Measurements from ENCODE around the gene PLPPR5. TPM values are rescaled to one million over a fixed set of nuclear protein-coding genes. Genes with fewer than 3 reads are reported as not detected.
"Not testable (repeated sequence)": the region's sequence is repeated elsewhere in the genome, so short reads cannot be mapped to it uniquely, and the experiment has no call there.

Gene PLPPR5
- total RNA-seq, 1 donor from 2014 or later: not detected

GRCh38 chr1:98910827-98911226, 93.8 kb downstream of the PLPPR5 start:
- no peak for DNase-seq

DNA sequence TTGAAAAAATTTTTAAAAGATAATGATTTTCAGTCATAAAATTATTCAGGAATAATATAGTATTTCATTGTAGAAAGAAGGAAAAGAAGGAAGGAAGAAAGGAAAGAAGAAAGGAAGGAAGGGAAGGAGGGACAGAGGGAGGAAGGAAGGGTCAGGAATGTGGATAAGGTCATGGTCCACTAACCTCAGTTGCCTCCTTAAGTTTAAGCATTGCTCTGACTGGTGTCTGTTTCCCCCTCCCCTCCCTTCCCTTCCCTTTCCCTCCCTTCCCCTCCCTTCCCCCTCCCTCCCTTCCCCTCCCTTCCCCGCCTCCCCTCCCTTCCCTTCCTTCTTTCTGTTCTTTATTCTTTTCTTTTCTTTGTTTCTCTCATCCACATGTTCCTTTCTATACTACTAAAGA, 95.7 kb downstream of the PLPPR5 start:
- no peak for DNase-seq

- DNase-seq: peak; percentile 5
Observed at GRCh38 chr1:98906809-98907208, 97.9 kb downstream of the PLPPR5 start.

DNA sequence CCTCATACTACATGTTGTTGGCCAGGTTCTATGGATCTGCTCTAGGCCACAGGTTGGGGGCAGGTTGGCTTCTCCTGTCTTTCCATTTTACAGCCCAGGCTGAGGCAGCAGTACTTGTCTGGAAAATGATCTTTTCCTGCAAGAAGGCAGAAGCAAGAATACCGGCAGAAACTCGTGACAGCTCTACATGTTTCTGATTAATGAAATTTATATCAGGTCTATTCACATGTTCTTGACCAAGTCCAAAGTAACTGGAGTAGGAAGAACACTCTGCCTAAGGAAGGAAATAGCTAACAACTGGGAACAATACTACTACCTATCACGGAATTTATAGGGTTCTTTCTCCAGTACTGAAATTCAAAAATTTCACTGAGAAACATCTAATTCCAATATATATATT, 98.3 kb downstream of the PLPPR5 start:
- peak; percentile 53 for DNase-seq

DNA sequence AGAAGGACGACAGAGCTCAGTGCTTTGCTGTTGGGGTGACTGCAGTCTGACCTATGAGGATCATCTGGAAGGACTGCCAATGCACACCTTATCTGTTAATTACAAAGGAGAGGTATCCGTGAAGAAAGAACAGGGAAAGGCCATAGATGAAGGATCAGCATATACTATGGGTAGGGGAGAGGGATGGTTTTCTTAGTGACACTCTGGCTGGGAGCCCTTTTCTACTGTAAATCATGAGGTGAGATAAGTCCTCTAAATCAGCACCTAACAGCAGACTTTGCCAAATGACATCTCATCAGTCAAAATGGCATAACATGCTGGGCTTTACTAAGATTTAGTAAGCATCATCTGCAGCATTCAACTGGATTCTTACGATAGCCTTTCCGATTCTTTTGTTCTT, 100.0 kb downstream of the PLPPR5 start:
- DNase-seq: peak; percentile 30

DNA sequence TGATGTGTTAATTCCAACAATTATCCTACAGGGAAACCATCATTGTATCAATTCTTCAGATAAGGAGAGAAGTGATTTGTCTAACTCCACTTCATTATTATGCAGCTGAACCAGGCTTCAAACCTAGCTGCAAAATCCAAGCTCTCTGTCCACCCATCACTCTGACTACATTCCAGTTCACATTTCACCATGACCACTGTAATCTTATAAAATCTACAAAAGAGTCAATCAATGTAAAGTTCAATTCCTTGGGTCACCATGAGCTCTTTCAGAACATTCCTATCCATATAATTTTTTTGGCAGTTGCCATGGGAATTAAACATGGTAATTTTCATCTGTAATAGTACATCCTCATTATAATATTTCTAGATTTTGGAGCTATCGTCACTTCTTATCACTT, 100.9 kb downstream of the PLPPR5 start:
- DNase-seq: no peak

GRCh38 chr1:98903261-98903660, 101.4 kb downstream of the PLPPR5 start:
- DNase-seq: peak; percentile 91

GRCh38 chr1:98898940-98899339, 105.7 kb downstream of the PLPPR5 start:
- no peak for DNase-seq

GRCh38 chr1:98897479-98897878, 107.2 kb downstream of the PLPPR5 start:
- DNase-seq: no peak

- no peak for DNase-seq
Observed at GRCh38 chr1:98896711-98897445, 107.8 kb downstream of the PLPPR5 start.

GRCh38 chr1:98893371-98893770, 111.3 kb downstream of the PLPPR5 start:
- no peak for DNase-seq

- DNase-seq: no peak
Observed at GRCh38 chr1:98888869-98889268, 115.8 kb downstream of the PLPPR5 start.

GRCh38 chr1:98887507-98887906, 117.2 kb downstream of the PLPPR5 start:
- no peak for DNase-seq

DNA sequence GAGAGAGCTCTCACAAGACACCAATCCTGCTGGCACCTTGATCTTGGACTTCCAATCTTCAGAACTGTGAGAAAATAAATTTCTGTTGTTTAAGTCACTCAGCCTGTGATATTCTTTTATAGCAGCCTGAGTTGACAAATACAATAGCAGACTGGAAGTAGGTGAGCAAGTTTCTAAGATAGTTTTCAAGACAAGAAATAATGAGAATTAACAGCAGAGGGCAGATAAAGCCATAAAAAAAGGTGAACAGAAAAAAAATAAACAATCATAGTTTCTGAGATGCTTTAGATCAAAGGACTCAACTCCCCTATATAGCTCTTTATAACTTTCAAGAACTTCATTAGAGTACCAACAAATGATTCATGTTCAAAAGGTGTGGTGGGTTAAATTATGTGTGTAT, 119.8 kb downstream of the PLPPR5 start:
- DNase-seq: peak; percentile 6

DNA sequence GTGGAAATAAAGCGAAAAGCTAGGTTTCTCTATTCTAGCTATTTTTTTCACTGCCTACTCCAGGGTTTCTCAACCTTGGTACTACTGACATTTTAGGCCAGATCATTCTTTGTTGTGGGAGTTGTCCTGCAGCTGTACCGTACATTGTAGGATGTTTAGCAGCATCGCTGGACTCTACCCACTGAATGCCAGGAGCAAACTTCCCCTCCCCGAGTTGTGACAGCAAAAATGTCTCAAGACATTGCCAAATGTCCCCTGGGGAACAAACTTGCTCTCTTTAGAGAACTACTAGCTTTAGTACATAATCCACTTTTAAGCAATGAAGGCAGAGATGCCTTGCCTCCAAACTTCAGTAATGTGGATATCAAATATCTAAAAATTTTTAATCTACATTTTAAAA, 122.8 kb downstream of the PLPPR5 start:
- DNase-seq: no peak

DNA sequence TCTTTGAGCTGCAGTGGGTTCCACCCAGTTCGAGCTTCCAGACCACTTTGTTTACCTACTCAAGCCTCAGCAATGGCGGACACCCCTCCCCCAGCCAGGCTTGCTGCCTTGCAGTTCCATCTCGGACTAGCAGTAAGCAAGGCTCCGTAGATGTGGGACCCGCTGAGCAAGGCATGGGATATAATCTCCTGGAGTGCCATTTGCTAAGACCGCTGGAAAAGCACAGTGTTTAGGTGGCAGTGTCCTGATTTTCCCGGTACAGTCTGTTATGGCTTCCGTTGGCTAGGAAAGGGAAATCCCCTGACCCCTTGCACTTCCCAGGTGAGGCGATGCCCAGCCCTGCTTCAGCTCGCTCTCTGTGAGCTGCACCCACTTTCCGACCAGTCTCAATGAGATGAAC, 123.4 kb downstream of the PLPPR5 start:
- DNase-seq: not testable (repeated sequence)

DNA sequence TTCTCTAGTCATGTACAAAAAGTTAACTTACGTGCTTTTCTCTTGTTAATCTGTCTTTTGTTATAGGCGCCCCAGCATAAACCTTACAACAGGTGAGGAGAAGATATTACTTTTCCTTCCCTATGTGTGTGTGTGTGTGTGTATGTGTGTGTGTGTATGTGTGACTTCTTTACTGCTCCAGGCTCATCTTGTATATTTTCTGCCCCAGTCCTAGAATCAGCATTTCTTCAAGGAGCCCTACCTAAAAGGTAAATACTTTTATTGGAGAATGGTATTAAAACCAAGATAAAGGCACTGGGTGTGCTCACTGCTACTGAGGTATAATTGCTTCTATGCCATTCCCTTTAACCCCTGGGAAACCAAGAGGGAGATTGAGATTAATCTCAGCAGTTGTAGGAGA, 129.8 kb downstream of the PLPPR5 start:
- DNase-seq: no peak

- no peak for DNase-seq
Observed at GRCh38 chr1:98870959-98871903, 133.4 kb downstream of the PLPPR5 start.

GRCh38 chr1:98865796-98866195, 138.9 kb downstream of the PLPPR5 start:
- no peak for DNase-seq

DNA sequence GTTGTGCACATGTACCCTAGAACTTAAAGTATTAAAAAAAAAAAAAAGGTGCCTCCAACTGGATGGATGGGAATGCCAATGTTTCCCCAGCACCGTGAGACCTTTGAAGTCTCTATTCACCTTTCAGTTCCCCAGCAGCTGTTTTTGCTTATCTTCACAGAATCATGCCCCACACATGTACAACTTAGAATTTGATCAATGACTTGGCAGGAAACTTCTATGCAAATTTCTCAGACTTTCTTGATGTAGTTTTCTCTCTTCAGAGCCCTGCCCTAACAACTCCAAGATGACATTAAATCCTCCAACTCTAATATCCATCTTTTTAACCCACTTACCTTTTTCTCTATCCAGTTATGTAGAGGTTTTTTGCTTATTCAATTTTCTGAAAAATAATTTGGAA, 144.3 kb downstream of the PLPPR5 start:
- DNase-seq: no peak

DNA sequence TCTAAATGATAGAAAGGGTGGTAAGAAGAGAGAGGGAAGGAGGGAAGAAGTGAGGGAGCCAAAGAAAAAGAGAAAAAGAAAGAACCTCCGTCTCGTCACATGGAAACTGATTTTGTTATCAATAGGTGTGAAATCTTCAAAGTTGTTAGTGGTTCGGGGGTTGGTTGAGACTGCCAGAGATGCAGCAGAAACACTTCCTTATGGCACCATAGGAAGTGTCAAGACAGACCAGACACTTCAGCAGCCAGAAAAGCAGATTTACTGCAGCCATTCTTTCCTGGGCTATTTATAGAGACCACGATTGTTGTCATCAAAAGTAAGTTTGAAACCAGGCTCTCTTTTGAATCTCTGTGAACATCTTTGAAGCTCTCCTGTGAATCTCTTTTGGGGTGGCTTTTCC, 150.5 kb downstream of the PLPPR5 start:
- DNase-seq: no peak

- DNase-seq: no peak
Observed at GRCh38 chr1:98849969-98850636, 154.6 kb downstream of the PLPPR5 start.

- no peak for DNase-seq
Observed at GRCh38 chr1:98842241-98842640, 162.4 kb downstream of the PLPPR5 start.
